Calu3 (cell line): ENCODE results near the gene ELL. TPM values are rescaled to one million over a fixed set of nuclear protein-coding genes. Genes with fewer than 3 reads are reported as not detected.

Source experiments
- BruUV-seq: library from RNA; stranded (reverse); fragments of 400-500 nt; replicated peaks from 2 replicates; lab custom pipeline; 2021; lab: Mats Ljungman, UMichigan
- CTCF ChIA-PET: fragments of 300-600 bp; sonication (Branson Sonifier 250); formaldehyde crosslinking; loops from one replicate; lab custom pipeline; 2022; ENCODE audit warnings: antibody characterized with exemption; lab: Charles Lee
- DNase-seq: peaks from one replicate; pipeline ENCODE4 v3.0.0; 2022
- H3K27ac Mint-ChIP-seq: one replicate; pipeline ENCODE4 v1.8.0; 2022; ENCODE audit warnings: mixed read lengths; ENCODE audit not compliant: unreplicated experiment
- H3K27me3 Mint-ChIP-seq: one replicate; pipeline ENCODE4 v1.8.0; 2022; ENCODE audit warnings: mixed read lengths; ENCODE audit not compliant: unreplicated experiment
- H3K36me3 Mint-ChIP-seq: one replicate; pipeline ENCODE4 v1.8.0; 2022; ENCODE audit warnings: mild to moderate bottlenecking, moderate library complexity, mixed read lengths; ENCODE audit not compliant: insufficient read depth, unreplicated experiment
- H3K4me1 Mint-ChIP-seq: one replicate; pipeline ENCODE4 v1.8.0; 2022; ENCODE audit warnings: mild to moderate bottlenecking, low read depth, mixed read lengths; ENCODE audit not compliant: unreplicated experiment
- H3K4me3 Mint-ChIP-seq: one replicate; pipeline ENCODE4 v1.8.0; 2022; ENCODE audit warnings: mild to moderate bottlenecking, low read depth, moderate library complexity, mixed read lengths; ENCODE audit not compliant: unreplicated experiment
- H3K9me3 Mint-ChIP-seq: one replicate; pipeline ENCODE4 v1.8.0; 2022; ENCODE audit warnings: low read depth, mixed read lengths; ENCODE audit not compliant: unreplicated experiment
- CTCF ChIP-seq: fragments of 200-600 bp; IDR thresholded peaks from one replicate; pipeline ENCODE4 v1.8.0; 2022; ENCODE audit warnings: antibody characterized with exemption; ENCODE audit not compliant: unreplicated experiment
- intact Hi-C: fragments of 100-400 bp; cut with micrococcal nuclease; formaldehyde crosslinking; loops from one replicate; pipeline ENCODE4 v1.10.0; 2022; ENCODE audit not compliant: unreplicated experiment
- total RNA-seq: library from RNA; stranded (reverse); gene quantifications from 2 replicates; pipeline ENCODE4 v1.2.3, GENCODE V29; 2022

Gene ELL
- total RNA-seq, 1 experiment from 2014 or later, result 11.0 TPM

GRCh38 chr19:18501832-18502231, 20.0 kb downstream of the ELL start:
- intact Hi-C loops, result no loop called here
- BruUV-seq, result no TSS peak
- no peak for TF ChIP-seq CTCF
- Mint-ChIP-seq H3K4me3 (no peak overlapping the region), H3K4me1 (peaks cover 37% of the 10 kb centered on the region), H3K27me3 (no peaks in the 10 kb centered on the region), H3K9me3 (no peaks in the 10 kb centered on the region), H3K36me3 (peaks cover 17% of the 10 kb centered on the region), H3K27ac (no peak overlapping the region)
- DNase-seq, result no peak
- CTCF ChIA-PET, result interaction anchor here (0.6 kb wide), 1 partner anchor 777 kb away, joined by 3 read pairs; no protein-coding TSS in a partner anchor

- TF ChIP-seq CTCF, result no peak
- CTCF ChIA-PET, result no interaction called here
- Mint-ChIP-seq H3K4me3 (no peak overlapping the region), H3K9me3 (no peaks in the 10 kb centered on the region), H3K36me3 (peaks cover 17% of the 10 kb centered on the region), H3K4me1 (peaks cover 34% of the 10 kb centered on the region), H3K27ac (no peak overlapping the region), H3K27me3 (no peaks in the 10 kb centered on the region)
- intact Hi-C loops, result no loop called here
- no peak for DNase-seq
- no TSS peak for BruUV-seq
These were observed 20.5 kb downstream of the ELL start for GRCh38 chr19:18501351-18501750.

GRCh38 chr19:18500799-18501198, 21.1 kb downstream of the ELL start:
- CTCF ChIA-PET, result no interaction called here
- no peak for TF ChIP-seq CTCF
- BruUV-seq, result no TSS peak
- DNase-seq, result no peak
- no peaks in the 10 kb centered on the region for H3K9me3 Mint-ChIP-seq
- no peak overlapping the region for H3K4me3 Mint-ChIP-seq
- intact Hi-C loops, result no loop called here
- H3K36me3 Mint-ChIP-seq, result peaks cover 17% of the 10 kb centered on the region
- no peaks in the 10 kb centered on the region for H3K27me3 Mint-ChIP-seq
- H3K4me1 Mint-ChIP-seq, result peaks cover 29% of the 10 kb centered on the region
- H3K27ac Mint-ChIP-seq, result no peak overlapping the region

- H3K36me3 Mint-ChIP-seq, result peaks cover 17% of the 10 kb centered on the region
These were observed 21.5 kb downstream of the ELL start for GRCh38 chr19:18500376-18500775.

More at GRCh38 chr19:18500376-18500775, 21.5 kb downstream of the ELL start:
- Mint-ChIP-seq H3K4me1 (peaks cover 25% of the 10 kb centered on the region), H3K27ac (no peak overlapping the region), H3K9me3 (no peaks in the 10 kb centered on the region), H3K27me3 (no peaks in the 10 kb centered on the region), H3K4me3 (no peak overlapping the region)
- no TSS peak for BruUV-seq
- CTCF ChIA-PET, result no interaction called here
- DNase-seq, result no peak
- intact Hi-C loops, result no loop called here
- TF ChIP-seq CTCF, result no peak
